GM12878 (cell line): ENCODE measurements around the gene ITPR2. TPM values are rescaled to one million over a fixed set of nuclear protein-coding genes. Genes with fewer than 3 reads are reported as not detected.
"Not testable (repeated sequence)": the region's sequence is repeated elsewhere in the genome, so short reads cannot be mapped to it uniquely, and the experiment has no call there.

Experiments used
- ATAC-seq: fragments of 200-7000 bp; cut with Tn5 transposase; 3 replicates; pipeline ENCODE4 v1.9.1; 2020; ENCODE audit warnings: mild to moderate bottlenecking, moderate library complexity
- BruUV-seq: library from RNA; stranded (reverse); fragments of 400-500 nt; replicated peaks from 2 replicates; lab custom pipeline; 2021; lab: Mats Ljungman, UMichigan
- CTCF ChIA-PET: fragments of 300-600 bp; sonication (Branson Sonifier 250); formaldehyde crosslinking; extraction: SDS; loops from one replicate; lab custom pipeline; 2021; ENCODE audit warnings: inconsistent platforms; lab: Yijun Ruan, JAX
- POLR2A ChIA-PET: fragments of 350-600 bp; formaldehyde crosslinking; extraction: SDS; loops from one replicate; lab custom pipeline; 2021; ENCODE audit warnings: inconsistent platforms; lab: Charles Lee
- RAD21 ChIA-PET: fragments of 300-600 bp; sonication (Branson Sonifier 250); formaldehyde crosslinking; loops from one replicate; lab custom pipeline; 2023; ENCODE audit warnings: antibody characterized with exemption; ENCODE audit not compliant: unreplicated experiment; lab: Charles Lee
- SMC1A ChIA-PET: fragments of 300-600 bp; sonication (Branson Sonifier 250); formaldehyde crosslinking; loops from one replicate; lab custom pipeline; 2023; ENCODE audit not compliant: unreplicated experiment, uncharacterized antibody; lab: Charles Lee
- DNase-seq: peaks from one replicate; pipeline ENCODE4 v3.0.0-alpha.2; 2011; ENCODE audit warnings: low read depth, low spot score
- FAIRE-seq: peaks from 3 replicates; lab custom pipeline; 2011; peaks lifted over from hg19 to GRCh38; lab: Jason Lieb, UNC
- H2AFZ ChIP-seq: 2 replicates; pipeline ENCODE4 v1.6.0; 2011; ENCODE audit warnings: low read depth, low read length, control low read depth; ENCODE audit not compliant: control insufficient read depth
- H3K27ac ChIP-seq: 2 replicates; pipeline ENCODE4 v1.5.1; 2011; ENCODE audit warnings: control low read depth; ENCODE audit not compliant: control insufficient read depth, insufficient read depth
- H3K27me3 ChIP-seq, 2 experiments: replicated peaks in 1 of 2; 2 replicates each; pipeline versions ENCODE4 v1.6.0 to v1.6.1; 2011; ENCODE audit warnings: low read length in 1 of 2; ENCODE audit not compliant: control insufficient read depth in 2 of 2, insufficient read depth in 2 of 2
- H3K36me3 ChIP-seq, 2 experiments: 2 replicates each; pipeline ENCODE4 v1.5.1; 2011; ENCODE audit warnings: low read length in 1 of 2; ENCODE audit not compliant: control insufficient read depth in 2 of 2, insufficient read depth in 2 of 2
- H3K4me1 ChIP-seq: 2 replicates; pipeline ENCODE4 v1.6.1; 2011; ENCODE audit warnings: mild to moderate bottlenecking, low read length, moderate library complexity, mixed read lengths; ENCODE audit not compliant: control insufficient read depth, insufficient read depth
- H3K4me2 ChIP-seq: 2 replicates; pipeline ENCODE4 v1.6.0; 2011; ENCODE audit warnings: control low read depth; ENCODE audit not compliant: control insufficient read depth, insufficient read depth
- H3K4me3 ChIP-seq: fragments of 200-600 bp; sonication (generic); 2 replicates; pipeline ENCODE4 v1.5.1; 2016
- H3K79me2 ChIP-seq: 2 replicates; pipeline ENCODE4 v1.6.0; 2011; ENCODE audit warnings: low read length; ENCODE audit not compliant: control insufficient read depth, insufficient read depth
- H3K9ac ChIP-seq: 2 replicates; pipeline ENCODE4 v1.8.0; 2011; ENCODE audit warnings: low read length, control low read depth, mixed read lengths; ENCODE audit not compliant: control insufficient read depth, insufficient read depth
- H3K9me3 ChIP-seq: replicated peaks from 3 replicates; pipeline ENCODE4 v1.5.1; 2011; ENCODE audit warnings: mild to moderate bottlenecking, low read length; ENCODE audit not compliant: control insufficient read depth, insufficient read depth
- H4K20me1 ChIP-seq: 2 replicates; pipeline ENCODE4 v1.6.0; 2011; ENCODE audit not compliant: control insufficient read depth, insufficient read depth
- IRF5 ChIP-seq: fragments of 450-650 bp; IDR thresholded peaks from 2 replicates; pipeline ENCODE4 v1.6.1; 2017; ENCODE audit warnings: borderline replicate concordance
- JUND ChIP-seq: IDR thresholded peaks from 2 replicates; pipeline ENCODE4 v1.6.1; 2012; ENCODE audit warnings: low read depth, mild to moderate bottlenecking, low read length, improper control_type of control experiment, moderate library complexity
- MXI1 ChIP-seq: fragments of 150-350 bp; IDR thresholded peaks from 2 replicates; pipeline ENCODE4 v1.6.1; 2011; ENCODE audit warnings: low read depth, mild to moderate bottlenecking, inconsistent platforms, low read length, improper control_type of control experiment
- POLR2A ChIP-seq: IDR thresholded peaks from 2 replicates; pipeline ENCODE4 v1.6.1; 2011; ENCODE audit warnings: low read depth, mild to moderate bottlenecking, low read length
- WGBS: methylation state at CpG from one replicate; pipeline ENCODE4 v1.1.6; 2016; ENCODE audit warnings: low lambda C conversion rate; ENCODE audit not compliant: insufficient replicate concordance, insufficient coverage; ENCODE audit errors: missing lambda C conversion rate; 5-methylcytosine and 5-hydroxymethylcytosine counted together
- in situ Hi-C: fragments of 300-500 bp; cut with MboI; formaldehyde crosslinking; loops from 9 replicates; pipeline ENCODE4 v1.14.3; 2018; ENCODE audit warnings: mixed read lengths
- intact Hi-C: fragments of 100-400 bp; cut with micrococcal nuclease; formaldehyde crosslinking; loops from one replicate; pipeline ENCODE4 v1.14.2; 2022; ENCODE audit not compliant: unreplicated experiment
- polyA plus RNA-seq, 11 experiments: library from polyadenylated mRNA; depleted of rRNA in 4 of 11; unstranded in 6 of 11; stranded (reverse) in 5 of 11; fragments of >200 nt; fragmentation: Nextera tagmentation in 4 of 11; fragmentation: Illumina TruSeq in 1 of 11; extraction: Ambion mirVana in 4 of 11; extraction: Trizol in 1 of 11; gene quantifications; 1 replicate in 1 of 11; 2 replicates in 10 of 11; pipeline versions ENCODE4 v1.2.1 to v1.2.3, GENCODE V29; 2011 to 2016; ENCODE audit warnings: inconsistent platforms in 2 of 11, missing spikeins in 2 of 11, low read depth in 1 of 11
- total RNA-seq, 4 experiments: library from RNA; depleted of rRNA in 3 of 4; stranded (reverse); fragments of >200 nt in 3 of 4; fragmentation: Illumina TruSeq in 1 of 4; extraction: Trizol in 1 of 4; gene quantifications; 2 replicates each; pipeline versions ENCODE4 v1.2.1 to v1.2.3, GENCODE V29; 2013 to 2021

ITPR2 gene
- total and polyA plus RNA-seq, 10 of the 15 experiments (the other 5 are each of a cell fraction or from before 2014, with no cell fraction given), result 7.5 to 76.2 (median 47.1) TPM

- ATAC-seq, result not testable (repeated sequence)
- in situ Hi-C loops, result loop anchor here (25.0 kb wide), 1 partner anchor 532 kb away; no protein-coding TSS in a partner anchor
Measured at GRCh38 chr12:26644376-26644775, 188.6 kb downstream of the ITPR2 start.

GRCh38 chr12:26643532-26644315 is 189.3 kb downstream of the ITPR2 start:
- ChIA-PET CTCF (interaction anchor here (0.8 to 1.0 kb wide), 2 partner anchors 233 to 546 kb away, joined by 3 read pairs; no protein-coding TSS in a partner anchor), RAD21 (no interaction called here), POLR2A (no interaction called here)
- no TSS peak for BruUV-seq
- DNase-seq, result no peak
- H3K27me3 ChIP-seq, result no peaks in the 10 kb centered on the region
- H2AFZ ChIP-seq, result no peak overlapping the region
- FAIRE-seq, result no peak
- in situ Hi-C loops, result loop anchor here (25.0 kb wide), 1 partner anchor 531 kb away; no protein-coding TSS in a partner anchor
- no peaks in the 10 kb centered on the region for H3K79me2 ChIP-seq
- H3K27ac ChIP-seq, result no peak overlapping the region
- H3K9ac ChIP-seq, result no peak overlapping the region
- TF ChIP-seq IRF5 (no peak), POLR2A (0 out of 2 replicates have a peak, but pooled peaks have one; percentile 25), MXI1 (no peak), JUND (no peak)
- TF ChIP-seq, all 136 proteins: peak for 1
- SMC1A ChIA-PET, result interaction anchor here (0.5 kb wide), 1 partner anchor 38 kb away, joined by 3 read pairs; no protein-coding TSS in a partner anchor
- no peaks in the 10 kb centered on the region for H3K9me3 ChIP-seq
- WGBS, result 95% methylated on average over 4 of the region's 4 CpGs
- intact Hi-C loops, result no loop called here
- no peak for ATAC-seq
- no peak overlapping the region for H3K4me3 ChIP-seq
- H4K20me1 ChIP-seq, result no peaks in the 10 kb centered on the region
- no peak overlapping the region for H3K4me2 ChIP-seq
- no peaks in the 10 kb centered on the region for H3K4me1 ChIP-seq
- H3K36me3 ChIP-seq, result peaks cover 0 to 6% of the 10 kb centered on the region in 2 experiments; a peak in 2 of 4 replicates

More at GRCh38 chr12:26644376-26644775, 188.6 kb downstream of the ITPR2 start:
- H3K4me3 ChIP-seq, intact Hi-C loops, H3K4me1 ChIP-seq, POLR2A ChIA-PET, FAIRE-seq, H3K9ac ChIP-seq, DNase-seq, H3K36me3 ChIP-seq, H4K20me1 ChIP-seq, H3K27ac ChIP-seq, H3K9me3 ChIP-seq, BruUV-seq, H2AFZ ChIP-seq, H3K4me2 ChIP-seq, RAD21 ChIA-PET, H3K27me3 ChIP-seq, H3K79me2 ChIP-seq: not testable (repeated sequence)
- WGBS, result 69% methylated on average over 3 of the region's 3 CpGs
- CTCF ChIA-PET, result interaction anchor here (0.8 to 1.0 kb wide), 2 partner anchors 232 to 547 kb away, joined by 3 read pairs; no protein-coding TSS in a partner anchor
- SMC1A ChIA-PET, result interaction anchor here (0.5 kb wide), 1 partner anchor 39 kb away, joined by 3 read pairs; no protein-coding TSS in a partner anchor
